ACHN (cell line): ENCODE measurements around the gene POM121L2.
"Not testable (repeated sequence)": the region's sequence is repeated elsewhere in the genome, so short reads cannot be mapped to it uniquely, and the experiment has no call there.

Experiments used
- DNase-seq: peaks from one replicate; pipeline ENCODE4 v3.0.0-alpha.2; 2015
- in situ Hi-C: cut with HindIII; loops from 2 replicates; pipeline ENCODE4 v1.10.0; 2017; ENCODE audit warnings: low sequenced_read_pairs, low pct_ligation_motif_present, low pct_unique_long_range_greater_than_20kb

The POM121L2 gene

DNA sequence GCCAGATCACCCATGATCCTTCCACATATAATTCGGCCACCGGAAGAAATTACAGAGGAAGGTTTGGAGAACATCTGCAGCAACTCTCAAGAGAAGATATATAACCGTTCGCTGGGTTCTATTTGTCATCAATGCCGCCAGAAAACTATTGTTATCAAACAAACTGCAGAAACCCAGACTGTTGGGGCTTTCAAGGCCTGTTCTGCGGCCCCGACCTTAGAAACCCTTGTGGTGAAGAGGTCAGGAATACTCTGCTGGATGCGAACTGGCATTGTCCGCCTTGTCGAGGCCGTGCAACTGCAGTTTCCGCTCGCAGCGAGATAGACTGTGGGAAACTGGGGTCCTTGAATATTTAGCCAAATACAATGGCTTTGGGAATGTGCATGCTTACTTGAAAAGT, 43.3 kb downstream of the POM121L2 start:
- no peak for DNase-seq
- in situ Hi-C loops: no loop called here

DNA sequence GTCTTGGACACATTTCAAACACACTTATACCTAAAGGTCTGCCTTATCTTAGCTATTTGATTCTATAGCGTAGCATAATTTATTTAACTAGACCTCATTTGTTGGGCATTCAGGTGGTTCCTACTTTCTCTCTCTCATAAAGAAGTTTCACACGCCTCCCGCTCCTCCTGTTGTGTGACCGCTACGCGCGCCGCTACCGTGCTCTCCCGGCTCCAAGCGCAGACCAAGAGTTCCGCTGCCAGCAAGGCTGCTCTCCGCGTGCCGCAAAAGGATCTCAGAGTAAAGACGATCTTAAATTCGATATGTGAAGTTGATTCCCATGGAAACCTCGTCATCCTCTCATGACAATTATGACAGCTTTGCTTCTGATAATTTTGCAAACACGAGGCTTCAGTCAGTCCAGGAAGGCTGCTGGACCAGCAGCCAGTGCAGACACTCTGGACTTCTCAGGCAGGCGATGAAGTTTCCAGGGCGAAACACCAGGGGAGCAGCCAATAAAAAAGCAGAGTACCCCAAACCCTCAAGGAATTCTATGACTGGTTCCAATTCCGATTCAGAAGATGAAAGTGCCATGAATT, 44.1 kb downstream of the POM121L2 start:
- DNase-seq: no peak
- in situ Hi-C loops: no loop called here

DNA sequence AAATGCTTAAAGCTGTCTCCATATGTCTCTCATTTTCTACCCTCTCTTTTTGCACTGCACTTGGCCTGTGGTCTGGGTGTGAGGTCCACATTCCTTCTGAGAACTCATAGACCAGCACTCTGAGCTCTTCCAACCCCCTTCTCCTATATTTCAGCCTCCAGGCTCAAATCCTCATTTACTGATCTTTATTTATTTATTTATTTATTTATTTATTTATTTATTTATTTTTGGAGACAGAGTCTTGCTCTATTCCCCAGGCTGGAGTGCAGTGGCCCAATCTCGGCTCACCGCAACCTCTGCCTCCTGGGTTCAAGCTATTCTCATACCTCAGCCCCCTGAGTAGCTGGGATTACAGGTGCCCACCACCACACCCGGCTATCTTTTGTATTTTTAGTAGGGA, 45.1 kb downstream of the POM121L2 start:
- DNase-seq, in situ Hi-C loops: not testable (repeated sequence)

DNA sequence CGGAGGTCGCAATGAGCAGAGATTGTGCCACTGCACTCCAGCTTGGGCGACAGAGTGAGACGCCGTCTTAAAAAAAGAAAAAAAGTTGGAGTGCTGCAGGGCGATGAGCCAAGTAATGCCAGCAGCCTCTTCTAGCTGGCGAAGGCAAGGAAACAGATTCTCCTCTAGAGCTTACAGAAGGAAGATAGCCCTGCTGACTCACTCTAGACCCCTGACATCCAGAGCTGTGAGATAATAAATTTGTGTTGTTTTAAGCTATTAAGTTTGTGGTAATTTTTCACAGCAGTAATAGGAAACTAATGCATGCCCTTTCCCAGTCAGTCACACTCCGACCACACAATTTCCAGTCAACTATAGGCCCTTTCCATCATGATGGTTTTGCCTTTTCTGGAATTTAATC, 48.2 kb downstream of the POM121L2 start:
- in situ Hi-C loops: no loop called here

DNA sequence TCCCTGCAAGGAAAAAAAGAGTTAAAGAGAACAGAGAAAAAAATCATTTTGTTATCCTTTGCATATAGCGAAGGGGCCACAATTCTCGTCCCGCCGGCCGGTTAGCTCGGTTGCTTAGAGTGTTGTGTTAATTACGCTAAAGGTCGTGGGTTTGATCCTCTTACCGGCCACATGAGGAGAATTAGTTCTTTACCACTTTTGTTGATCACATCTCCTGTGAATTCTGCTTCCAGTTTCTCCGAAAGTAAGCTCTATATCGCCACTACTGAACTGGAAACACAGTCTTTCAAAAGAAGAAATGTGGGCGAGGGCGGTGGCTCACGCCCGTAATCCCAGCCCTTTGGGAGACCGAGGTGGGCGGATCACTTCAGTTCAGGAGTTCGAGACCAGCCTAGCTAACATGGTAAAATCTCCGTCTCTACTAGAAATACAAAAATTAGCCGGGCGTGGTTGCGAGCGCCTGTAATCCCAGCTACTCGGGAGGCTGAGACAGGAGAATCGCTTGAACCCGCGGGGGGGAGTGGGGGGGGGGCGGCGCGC, 51.2 kb downstream of the POM121L2 start:
- in situ Hi-C loops: no loop called here
- no peak for DNase-seq

More for the DNA sequence above, 48.2 kb downstream of the POM121L2 start:
- no peak for DNase-seq

DNA sequence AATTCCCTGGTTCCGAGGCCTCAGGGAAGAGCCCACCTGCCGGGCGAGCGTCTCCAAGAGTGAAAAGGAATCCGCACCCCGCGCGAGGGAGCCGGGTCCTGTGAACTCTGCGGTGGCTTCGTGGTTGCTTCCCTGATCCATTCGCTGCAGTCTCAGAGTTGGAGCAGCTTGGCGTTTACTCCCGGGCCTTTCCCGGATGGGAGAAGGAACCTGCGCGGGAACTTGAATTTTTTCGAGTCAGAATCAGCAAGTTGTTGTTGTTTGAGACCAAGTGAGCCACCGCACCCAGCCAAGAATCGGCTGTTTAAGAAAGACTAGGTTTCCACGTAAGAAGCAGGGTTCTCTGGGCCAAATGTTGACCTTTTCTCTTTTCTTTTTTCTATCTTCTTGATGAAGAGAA, 51.7 kb downstream of the POM121L2 start:
- DNase-seq: no peak
- in situ Hi-C loops: no loop called here
